Caco-2 (cell line): ENCODE data around the gene CDK14. TPM values are rescaled to one million over a fixed set of nuclear protein-coding genes. Genes with fewer than 3 reads are reported as not detected.

Experiments
- BruUV-seq: library from RNA; stranded (reverse); fragments of 400-500 nt; replicated peaks from 2 replicates; lab custom pipeline; 2021; lab: Mats Ljungman, UMichigan
- CTCF ChIA-PET: fragments of 300-600 bp; sonication (Branson Sonifier 250); formaldehyde crosslinking; loops from one replicate; lab custom pipeline; 2022; ENCODE audit warnings: antibody characterized with exemption; lab: Charles Lee
- POLR2A ChIA-PET: fragments of 300-600 bp; sonication (Branson Sonifier 250); formaldehyde crosslinking; loops from one replicate; lab custom pipeline; 2022; ENCODE audit warnings: antibody characterized with exemption; lab: Charles Lee
- DNase-seq, 2 experiments: peaks; one replicate each; pipeline versions ENCODE4 v3.0.0 to v3.0.0-alpha.2; 2020 to 2022
- H3K27me3 ChIP-seq: replicated peaks from 2 replicates; pipeline ENCODE4 v1.6.0; 2011; ENCODE audit warnings: low read length; ENCODE audit not compliant: control insufficient read depth, insufficient read depth
- H3K36me3 ChIP-seq: 2 replicates; pipeline ENCODE4 v1.5.1; 2011; ENCODE audit warnings: low read length; ENCODE audit not compliant: control insufficient read depth, insufficient read depth
- H3K4me1 ChIP-seq: fragments of 250-450 bp; sonication (Bioruptor Pico); 2 replicates; pipeline ENCODE4 v1.5.1; 2020; ENCODE audit warnings: mild to moderate bottlenecking
- H3K4me3 ChIP-seq: 2 replicates; pipeline ENCODE4 v1.5.1; 2011; ENCODE audit warnings: low read depth, mild to moderate bottlenecking, control low read depth, low read length
- H3K9me3 ChIP-seq: fragments of 250-450 bp; sonication (Bioruptor Pico); 2 replicates; pipeline ENCODE4 v1.5.1; 2020; ENCODE audit warnings: mild to moderate bottlenecking, moderate library complexity
- H3K27ac Mint-ChIP-seq: one replicate; pipeline ENCODE4 v1.8.0; 2022; ENCODE audit warnings: mixed read lengths; ENCODE audit not compliant: unreplicated experiment
- H3K27me3 Mint-ChIP-seq: one replicate; pipeline ENCODE4 v1.8.0; 2022; ENCODE audit warnings: mixed read lengths; ENCODE audit not compliant: insufficient read depth, unreplicated experiment
- H3K36me3 Mint-ChIP-seq: one replicate; pipeline ENCODE4 v1.8.0; 2022; ENCODE audit warnings: mild to moderate bottlenecking, mixed read lengths; ENCODE audit not compliant: insufficient read depth, unreplicated experiment
- H3K4me1 Mint-ChIP-seq: one replicate; pipeline ENCODE4 v1.8.0; 2022; ENCODE audit warnings: low read depth, mixed read lengths; ENCODE audit not compliant: unreplicated experiment
- H3K4me3 Mint-ChIP-seq: one replicate; pipeline ENCODE4 v1.8.0; 2022; ENCODE audit warnings: mild to moderate bottlenecking, moderate library complexity, mixed read lengths; ENCODE audit not compliant: unreplicated experiment
- H3K9me3 Mint-ChIP-seq: one replicate; pipeline ENCODE4 v1.8.0; 2022; ENCODE audit warnings: mixed read lengths; ENCODE audit not compliant: unreplicated experiment
- CTCF ChIP-seq, 2 experiments: fragments of 200-600 bp in 1 of 2; IDR thresholded peaks; 1 replicate in 1 of 2; 2 replicates in 1 of 2; pipeline versions ENCODE4 v1.5.1 to v1.8.0; 2011 to 2022; ENCODE audit warnings: antibody characterized with exemption in 1 of 2, control low read depth in 1 of 2, inconsistent platforms in 1 of 2, low read depth in 1 of 2, low read length in 1 of 2, mild to moderate bottlenecking in 1 of 2, moderate library complexity in 1 of 2; ENCODE audit not compliant: insufficient read depth in 1 of 2, severe bottlenecking in 1 of 2, unreplicated experiment in 1 of 2
- intact Hi-C: fragments of 100-400 bp; cut with micrococcal nuclease; formaldehyde crosslinking; loops from one replicate; pipeline ENCODE4 v1.10.0; 2022; ENCODE audit not compliant: unreplicated experiment
- total RNA-seq: library from RNA; stranded (reverse); gene quantifications from 2 replicates; pipeline ENCODE4 v1.2.3, GENCODE V29; 2022

Gene CDK14
- total RNA-seq, 1 experiment from 2014 or later = 18.2 TPM

GRCh38 chr7:90771281-90771680 lies 175.2 kb downstream of the CDK14 start:
- peaks cover 7% of the 10 kb centered on the region for H3K36me3 Mint-ChIP-seq
- intact Hi-C loops = no loop called here
- Histone ChIP-seq H3K9me3 (no peaks in the 10 kb centered on the region), H3K27me3 (no peaks in the 10 kb centered on the region), H3K36me3 (no peaks in the 10 kb centered on the region; the same call in 1 of the 2 replicates), H3K4me1 (peaks cover 23% of the 10 kb centered on the region), H3K4me3 (no peak overlapping the region)
- peaks cover 28% of the 10 kb centered on the region for H3K4me1 Mint-ChIP-seq
- ChIA-PET CTCF (no interaction called here), POLR2A (no interaction called here)
- no peak for DNase-seq
- no peak overlapping the region for H3K4me3 Mint-ChIP-seq
- no peaks in the 10 kb centered on the region for H3K27me3 Mint-ChIP-seq
- no peak for TF ChIP-seq CTCF (IDR thresholded peaks at IDR 0.05; ENCODE audit: insufficient read depth in 1 of 2, low read depth in 1 of 2, low read length in 1 of 2, severe bottlenecking in 1 of 2, unreplicated experiment in 1 of 2)
- H3K27ac Mint-ChIP-seq = no peak overlapping the region
- H3K9me3 Mint-ChIP-seq = peaks cover 17% of the 10 kb centered on the region
- BruUV-seq = no TSS peak

- ChIA-PET POLR2A (no interaction called here), CTCF (no interaction called here)
- intact Hi-C loops = no loop called here
- H3K36me3 Mint-ChIP-seq = peaks cover 7% of the 10 kb centered on the region
- H3K27me3 ChIP-seq = no peaks in the 10 kb centered on the region
- H3K9me3 Mint-ChIP-seq = peaks cover 17% of the 10 kb centered on the region
- no peak overlapping the region for H3K27ac Mint-ChIP-seq
- H3K4me3 ChIP-seq = no peak overlapping the region
- no TSS peak for BruUV-seq
- H3K4me1 ChIP-seq = peaks cover 12% of the 10 kb centered on the region
- H3K4me3 Mint-ChIP-seq = no peak overlapping the region
- no peak for DNase-seq
- peaks cover 18% of the 10 kb centered on the region for H3K4me1 Mint-ChIP-seq
- H3K27me3 Mint-ChIP-seq = no peaks in the 10 kb centered on the region
- no peak for TF ChIP-seq CTCF (IDR thresholded peaks at IDR 0.05; ENCODE audit: insufficient read depth in 1 of 2, low read depth in 1 of 2, low read length in 1 of 2, severe bottlenecking in 1 of 2, unreplicated experiment in 1 of 2)
- no peaks in the 10 kb centered on the region; the same call in 1 of the 2 replicates for H3K36me3 ChIP-seq
- no peaks in the 10 kb centered on the region for H3K9me3 ChIP-seq
These were observed 176.3 kb downstream of the CDK14 start for GRCh38 chr7:90772410-90772809.

- H3K4me1 ChIP-seq = peaks cover 4% of the 10 kb centered on the region; the same call in 1 of the 2 replicates
- H3K4me3 ChIP-seq = no peak overlapping the region
- Mint-ChIP-seq H3K27ac (no peak overlapping the region), H3K36me3 (peaks cover 7% of the 10 kb centered on the region), H3K27me3 (no peaks in the 10 kb centered on the region), H3K9me3 (peaks cover 17% of the 10 kb centered on the region), H3K4me1 (peaks cover 10% of the 10 kb centered on the region), H3K4me3 (no peak overlapping the region)
- POLR2A ChIA-PET = no interaction called here
- H3K27me3 ChIP-seq = no peaks in the 10 kb centered on the region
- no peaks in the 10 kb centered on the region for H3K9me3 ChIP-seq
- TF ChIP-seq CTCF (IDR thresholded peaks at IDR 0.05; ENCODE audit: insufficient read depth in 1 of 2, low read depth in 1 of 2, low read length in 1 of 2, severe bottlenecking in 1 of 2, unreplicated experiment in 1 of 2) = no peak
- H3K36me3 ChIP-seq = no peaks in the 10 kb centered on the region; the same call in 1 of the 2 replicates
- no TSS peak for BruUV-seq
- CTCF ChIA-PET = interaction anchor here (0.6 kb wide), 1 partner anchor 14 kb away, joined by 3 read pairs; no protein-coding TSS in a partner anchor
- DNase-seq = no peak
- intact Hi-C loops = no loop called here
These were observed 177.1 kb downstream of the CDK14 start for GRCh38 chr7:90773269-90773668.
